Prostate gland (tissue), 2 donors: ENCODE data around the gene LRRC4C.

ENCODE experiments used
- POLR2A ChIP-seq: fragments of 450-650 bp; IDR thresholded peaks from one replicate; pipeline ENCODE4 v1.6.1; 2016; ENCODE audit warnings: antibody characterized with exemption, mild to moderate bottlenecking
- POLR2AphosphoS5 ChIP-seq: sonication (generic); formaldehyde crosslinking; IDR thresholded peaks from one replicate; pipeline ENCODE4 v1.6.1; 2017; ENCODE audit warnings: antibody characterized with exemption
- TF ChIP-seq, protein P1 (sequence below), 4 experiments: fragments of 200-600 bp in 2 of 4; fragments of 450-650 bp in 2 of 4; sonication (generic) in 2 of 4; IDR thresholded peaks; 1 replicate in 3 of 4; 2 replicates in 1 of 4; pipeline ENCODE4 v1.5.1; 2016 to 2019; ENCODE audit warnings: antibody characterized with exemption in 4 of 4, mild to moderate bottlenecking in 2 of 4, moderate library complexity in 2 of 4

GRCh38 chr11:40268551-40268950 lies 1190.9 kb downstream of the LRRC4C start:
- TF ChIP-seq, protein P1, sequence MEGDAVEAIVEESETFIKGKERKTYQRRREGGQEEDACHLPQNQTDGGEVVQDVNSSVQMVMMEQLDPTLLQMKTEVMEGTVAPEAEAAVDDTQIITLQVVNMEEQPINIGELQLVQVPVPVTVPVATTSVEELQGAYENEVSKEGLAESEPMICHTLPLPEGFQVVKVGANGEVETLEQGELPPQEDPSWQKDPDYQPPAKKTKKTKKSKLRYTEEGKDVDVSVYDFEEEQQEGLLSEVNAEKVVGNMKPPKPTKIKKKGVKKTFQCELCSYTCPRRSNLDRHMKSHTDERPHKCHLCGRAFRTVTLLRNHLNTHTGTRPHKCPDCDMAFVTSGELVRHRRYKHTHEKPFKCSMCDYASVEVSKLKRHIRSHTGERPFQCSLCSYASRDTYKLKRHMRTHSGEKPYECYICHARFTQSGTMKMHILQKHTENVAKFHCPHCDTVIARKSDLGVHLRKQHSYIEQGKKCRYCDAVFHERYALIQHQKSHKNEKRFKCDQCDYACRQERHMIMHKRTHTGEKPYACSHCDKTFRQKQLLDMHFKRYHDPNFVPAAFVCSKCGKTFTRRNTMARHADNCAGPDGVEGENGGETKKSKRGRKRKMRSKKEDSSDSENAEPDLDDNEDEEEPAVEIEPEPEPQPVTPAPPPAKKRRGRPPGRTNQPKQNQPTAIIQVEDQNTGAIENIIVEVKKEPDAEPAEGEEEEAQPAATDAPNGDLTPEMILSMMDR (IDR thresholded peaks at IDR 0.05): no peak
- no peak for TF ChIP-seq POLR2AphosphoS5
- TF ChIP-seq POLR2A: no peak
